ENCODE results near the gene NTM.

The NTM gene

DNA sequence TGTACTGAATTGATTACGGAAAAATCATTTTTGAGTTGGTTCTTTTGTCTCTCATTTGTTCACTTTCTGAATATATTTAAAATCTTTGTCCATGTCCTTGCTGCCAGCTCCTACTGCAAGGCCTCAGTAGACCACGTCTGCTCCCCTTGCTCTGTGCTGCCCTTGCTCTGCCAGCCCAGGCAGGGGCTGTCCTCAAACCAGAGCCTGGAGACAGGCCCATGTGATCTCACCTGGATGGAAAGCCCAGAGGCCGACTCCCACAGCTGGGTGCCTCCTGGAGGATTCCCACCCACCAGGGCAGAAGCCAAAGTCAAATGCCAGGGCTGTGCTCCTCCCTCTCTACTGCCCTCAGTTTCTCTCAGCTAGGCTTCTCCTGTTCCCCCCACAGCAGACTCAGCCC, 141.8 kb downstream of the NTM start:
- H3K9me3 ChIP-seq (ENCODE audit: low read length): no peaks in the 10 kb centered on the region

DNA sequence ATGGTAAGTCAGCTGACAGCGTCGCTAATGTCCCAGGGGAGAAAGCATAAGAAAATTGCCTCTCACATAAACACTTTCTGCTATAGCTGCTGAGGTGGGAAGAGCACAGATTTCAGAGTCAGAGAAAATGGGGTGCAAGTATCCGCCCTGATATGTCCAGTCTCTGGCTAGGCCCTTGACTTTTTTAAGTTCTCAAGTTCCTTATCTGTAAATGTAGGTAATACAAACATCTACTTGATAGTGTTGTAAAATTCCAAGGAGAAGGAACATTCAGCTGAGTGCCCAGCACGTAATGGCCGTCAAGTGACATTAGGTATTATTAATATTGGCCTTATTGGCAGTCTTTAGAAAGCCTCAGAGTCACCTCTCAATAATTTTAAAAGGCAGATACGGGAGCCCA, 143.6 kb downstream of the NTM start:
- no peaks in the 10 kb centered on the region for H3K79me2 ChIP-seq (ENCODE audit: insufficient read depth, low read length)
- H4K20me1 ChIP-seq (ENCODE audit: insufficient read depth, low read length): no peaks in the 10 kb centered on the region
- H3K9ac ChIP-seq (ENCODE audit: low read length): no peak overlapping the region
- no peaks in the 10 kb centered on the region for H3K36me3 ChIP-seq (ENCODE audit: insufficient read depth, low read length)
- H3K9me2 ChIP-seq (ENCODE audit: low read depth, low read length): no peaks in the 10 kb centered on the region
- TF ChIP-seq CTCF (IDR thresholded peaks at IDR 0.05; ENCODE audit: low read length) (no peak), EZH2 (IDR thresholded peaks at IDR 0.05; ENCODE audit: borderline replicate concordance, low read length) (no peak)
- H3K4me1 ChIP-seq (ENCODE audit: insufficient read depth, low read length, severe bottlenecking): no peaks in the 10 kb centered on the region
- H3K4me2 ChIP-seq (ENCODE audit: low read length): no peak overlapping the region
- H3K27me3 ChIP-seq (ENCODE audit: insufficient read depth, low read length): no peaks in the 10 kb centered on the region
- H3K27ac ChIP-seq (ENCODE audit: low read depth, low read length, poor library complexity, severe bottlenecking): no peak overlapping the region
- H3K4me3 ChIP-seq (ENCODE audit: low read depth, low read length, poor library complexity, severe bottlenecking): no peak overlapping the region
- H3F3A ChIP-seq (ENCODE audit: insufficient read depth, low read length): no peaks in the 10 kb centered on the region
- H2AFZ ChIP-seq (ENCODE audit: low read length): no peak overlapping the region
- H3K9me3 ChIP-seq (ENCODE audit: low read length): no peaks in the 10 kb centered on the region

More for the DNA sequence above, 141.8 kb downstream of the NTM start:
- TF ChIP-seq EZH2 (IDR thresholded peaks at IDR 0.05; ENCODE audit: borderline replicate concordance, low read length): no peak
- no peak for TF ChIP-seq CTCF (IDR thresholded peaks at IDR 0.05; ENCODE audit: low read length)
- no peaks in the 10 kb centered on the region for H3K4me1 ChIP-seq (ENCODE audit: insufficient read depth, low read length, severe bottlenecking)
- H3F3A ChIP-seq (ENCODE audit: insufficient read depth, low read length): no peaks in the 10 kb centered on the region
- H3K79me2 ChIP-seq (ENCODE audit: insufficient read depth, low read length): no peaks in the 10 kb centered on the region
- H3K27ac ChIP-seq (ENCODE audit: low read depth, low read length, poor library complexity, severe bottlenecking): no peak overlapping the region
- H3K9me2 ChIP-seq (ENCODE audit: low read depth, low read length): no peaks in the 10 kb centered on the region
- no peaks in the 10 kb centered on the region for H3K36me3 ChIP-seq (ENCODE audit: insufficient read depth, low read length)
- H3K27me3 ChIP-seq (ENCODE audit: insufficient read depth, low read length): no peaks in the 10 kb centered on the region
- H3K4me3 ChIP-seq (ENCODE audit: low read depth, low read length, poor library complexity, severe bottlenecking): no peak overlapping the region
- no peak overlapping the region for H3K9ac ChIP-seq (ENCODE audit: low read length)
- H4K20me1 ChIP-seq (ENCODE audit: insufficient read depth, low read length): no peaks in the 10 kb centered on the region
- H3K4me2 ChIP-seq (ENCODE audit: low read length): no peak overlapping the region
- no peak overlapping the region for H2AFZ ChIP-seq (ENCODE audit: low read length)

GRCh38 chr11:131518305-131518838, 148.0 kb downstream of the NTM start:
- Histone ChIP-seq H4K20me1 (ENCODE audit: insufficient read depth, low read length) (no peaks in the 10 kb centered on the region), H3K27ac (ENCODE audit: low read depth, low read length, poor library complexity, severe bottlenecking) (no peak overlapping the region), H3K27me3 (ENCODE audit: insufficient read depth, low read length) (no peaks in the 10 kb centered on the region), H3K9ac (ENCODE audit: low read length) (no peak overlapping the region), H3K9me2 (ENCODE audit: low read depth, low read length) (no peaks in the 10 kb centered on the region), H3K4me3 (ENCODE audit: low read depth, low read length, poor library complexity, severe bottlenecking) (no peak overlapping the region), H3K4me1 (ENCODE audit: insufficient read depth, low read length, severe bottlenecking) (no peaks in the 10 kb centered on the region), H3K9me3 (ENCODE audit: low read length) (no peaks in the 10 kb centered on the region), H3F3A (ENCODE audit: insufficient read depth, low read length) (no peaks in the 10 kb centered on the region), H3K36me3 (ENCODE audit: insufficient read depth, low read length) (no peaks in the 10 kb centered on the region), H2AFZ (ENCODE audit: low read length) (no peak overlapping the region), H3K79me2 (ENCODE audit: insufficient read depth, low read length) (no peaks in the 10 kb centered on the region), H3K4me2 (ENCODE audit: low read length) (no peak overlapping the region)
- TF ChIP-seq CTCF (IDR thresholded peaks at IDR 0.05; ENCODE audit: low read length) (no peak), EZH2 (IDR thresholded peaks at IDR 0.05; ENCODE audit: borderline replicate concordance, low read length) (no peak)

Measured in OCI-LY1 (cell line).